Body of pancreas (tissue), 4 donors: Measurements from ENCODE around the gene ATP5F1A.

Experiments
- POLR2A ChIP-seq, 3 donors: fragments of 450-650 bp; IDR thresholded peaks; one replicate each; pipeline ENCODE4 v1.6.1; 2016; ENCODE audit warnings: antibody characterized with exemption in 3 of 3, mild to moderate bottlenecking in 2 of 3
- TF ChIP-seq, protein P1 (sequence below), 7 experiments: fragments of 450-650 bp in 4 of 7; fragments of 200-600 bp in 3 of 7; sonication (generic) in 3 of 7; IDR thresholded peaks; one replicate each; pipeline ENCODE4 v1.5.1; 2016 to 2019; ENCODE audit warnings: antibody characterized with exemption in 7 of 7

DNA sequence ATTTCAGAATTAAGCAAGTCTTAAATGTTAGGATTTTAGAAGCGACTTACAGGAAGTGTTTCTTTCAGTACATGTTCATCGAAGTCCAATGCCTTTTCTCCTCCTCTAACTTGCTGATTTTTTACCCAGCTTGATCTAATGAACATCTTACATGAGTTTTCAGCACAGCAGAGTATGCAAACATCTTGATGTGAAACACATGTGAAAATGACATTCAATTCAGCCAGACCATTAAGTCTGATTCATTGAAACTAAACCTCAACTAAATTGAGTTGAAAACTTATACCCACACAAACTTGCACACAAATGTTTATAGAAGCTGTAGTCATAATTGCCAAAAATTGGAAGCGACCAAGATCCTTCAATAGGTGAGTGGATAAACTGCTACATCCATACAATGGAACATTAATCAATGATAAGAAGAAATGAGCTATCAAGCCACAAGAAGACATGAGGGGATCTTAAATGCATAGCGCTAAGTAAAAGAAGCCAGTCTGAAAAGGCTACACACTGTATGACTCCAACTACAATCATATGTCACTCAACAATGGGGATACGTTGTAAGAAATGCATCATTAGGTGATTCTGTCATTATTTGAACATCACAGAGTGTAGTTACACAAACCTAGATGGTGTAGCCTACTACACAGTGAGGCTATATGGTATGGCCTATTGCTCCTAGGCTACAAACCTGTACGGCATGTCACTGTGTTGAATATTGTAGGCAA, 44.6 kb downstream of the ATP5F1A start:
- TF ChIP-seq, protein P1, sequence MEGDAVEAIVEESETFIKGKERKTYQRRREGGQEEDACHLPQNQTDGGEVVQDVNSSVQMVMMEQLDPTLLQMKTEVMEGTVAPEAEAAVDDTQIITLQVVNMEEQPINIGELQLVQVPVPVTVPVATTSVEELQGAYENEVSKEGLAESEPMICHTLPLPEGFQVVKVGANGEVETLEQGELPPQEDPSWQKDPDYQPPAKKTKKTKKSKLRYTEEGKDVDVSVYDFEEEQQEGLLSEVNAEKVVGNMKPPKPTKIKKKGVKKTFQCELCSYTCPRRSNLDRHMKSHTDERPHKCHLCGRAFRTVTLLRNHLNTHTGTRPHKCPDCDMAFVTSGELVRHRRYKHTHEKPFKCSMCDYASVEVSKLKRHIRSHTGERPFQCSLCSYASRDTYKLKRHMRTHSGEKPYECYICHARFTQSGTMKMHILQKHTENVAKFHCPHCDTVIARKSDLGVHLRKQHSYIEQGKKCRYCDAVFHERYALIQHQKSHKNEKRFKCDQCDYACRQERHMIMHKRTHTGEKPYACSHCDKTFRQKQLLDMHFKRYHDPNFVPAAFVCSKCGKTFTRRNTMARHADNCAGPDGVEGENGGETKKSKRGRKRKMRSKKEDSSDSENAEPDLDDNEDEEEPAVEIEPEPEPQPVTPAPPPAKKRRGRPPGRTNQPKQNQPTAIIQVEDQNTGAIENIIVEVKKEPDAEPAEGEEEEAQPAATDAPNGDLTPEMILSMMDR (IDR thresholded peaks at IDR 0.05): no peak
- TF ChIP-seq POLR2A (IDR thresholded peaks at IDR 0.05): no peak
